ENCODE results near the gene MAGED1.

Gene MAGED1

DNA sequence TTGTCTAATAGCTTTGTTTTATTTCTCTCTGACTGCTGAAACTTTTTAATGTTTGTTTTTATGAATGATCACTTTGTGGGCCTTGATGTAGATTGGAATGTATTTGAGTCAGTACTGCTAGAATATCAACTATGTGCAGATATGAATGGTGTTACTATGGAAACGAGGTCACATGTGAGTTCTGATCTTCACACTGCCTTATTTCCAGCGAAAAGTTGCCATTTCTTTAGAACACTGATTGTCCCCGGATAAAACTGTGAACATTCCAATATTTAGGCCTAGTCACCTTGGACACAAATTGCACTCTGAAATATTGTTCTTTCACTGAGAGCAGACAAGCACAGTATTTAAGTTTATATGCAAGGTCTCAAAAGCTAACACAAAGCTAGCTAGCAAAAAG is 27.2 kb upstream of the MAGED1 start:
- no peaks in the 10 kb centered on the region for H3K4me1 ChIP-seq (ENCODE audit: control insufficient read depth in 2 of 2, insufficient read depth in 2 of 2, low read length in 2 of 2)
- no peak overlapping the region for H3K27ac ChIP-seq (ENCODE audit: low read depth in 2 of 2, low read length in 2 of 2)
- H3K4me3 ChIP-seq (ENCODE audit: low read length in 2 of 2): no peak overlapping the region

DNA sequence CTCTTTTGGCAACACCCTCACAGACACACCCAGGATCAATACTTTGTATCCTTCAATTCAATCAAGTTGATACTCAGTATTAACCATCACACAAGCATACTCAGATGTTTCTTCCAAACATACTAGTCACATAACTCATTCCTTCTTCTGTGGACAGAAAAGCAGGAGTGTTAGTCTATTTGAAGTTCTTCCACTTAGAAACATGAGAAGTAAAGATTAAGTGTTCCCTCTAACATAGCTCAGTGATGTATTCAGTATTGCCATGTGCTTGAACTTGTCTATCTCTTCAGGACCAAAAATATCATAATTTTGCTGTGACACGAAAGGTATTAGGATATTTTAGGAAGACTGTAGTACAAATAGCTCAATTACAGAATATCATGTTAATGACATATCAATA is 25.8 kb upstream of the MAGED1 start:
- H3K4me3 ChIP-seq (ENCODE audit: low read length in 2 of 2): no peak overlapping the region
- H3K4me1 ChIP-seq (ENCODE audit: control insufficient read depth in 2 of 2, insufficient read depth in 2 of 2, low read length in 2 of 2): no peaks in the 10 kb centered on the region
- H3K36me3 ChIP-seq (ENCODE audit: control insufficient read depth in 2 of 2, insufficient read depth in 2 of 2, low read length in 2 of 2): no peaks in the 10 kb centered on the region
- no peaks in the 10 kb centered on the region for H3K9me3 ChIP-seq (ENCODE audit: control insufficient read depth in 2 of 2, low read length in 2 of 2)
- no peak overlapping the region for H3K27ac ChIP-seq (ENCODE audit: low read depth in 2 of 2, low read length in 2 of 2)
- no peak overlapping the region for H3K9ac ChIP-seq (ENCODE audit: low read depth in 1 of 2, low read length in 2 of 2)
- H3K27me3 ChIP-seq (ENCODE audit: control insufficient read depth in 2 of 2, insufficient read depth in 2 of 2, low read length in 2 of 2): peaks cover 0 to 3% of the 10 kb centered on the region in 2 donors

More for the DNA sequence above, 27.2 kb upstream of the MAGED1 start:
- Histone ChIP-seq H3K36me3 (ENCODE audit: control insufficient read depth in 2 of 2, insufficient read depth in 2 of 2, low read length in 2 of 2) (no peaks in the 10 kb centered on the region), H3K9ac (ENCODE audit: low read depth in 1 of 2, low read length in 2 of 2) (no peak overlapping the region), H3K9me3 (ENCODE audit: control insufficient read depth in 2 of 2, low read length in 2 of 2) (no peaks in the 10 kb centered on the region), H3K27me3 (ENCODE audit: control insufficient read depth in 2 of 2, insufficient read depth in 2 of 2, low read length in 2 of 2) (peaks cover 0 to 3% of the 10 kb centered on the region in 2 donors)

DNA sequence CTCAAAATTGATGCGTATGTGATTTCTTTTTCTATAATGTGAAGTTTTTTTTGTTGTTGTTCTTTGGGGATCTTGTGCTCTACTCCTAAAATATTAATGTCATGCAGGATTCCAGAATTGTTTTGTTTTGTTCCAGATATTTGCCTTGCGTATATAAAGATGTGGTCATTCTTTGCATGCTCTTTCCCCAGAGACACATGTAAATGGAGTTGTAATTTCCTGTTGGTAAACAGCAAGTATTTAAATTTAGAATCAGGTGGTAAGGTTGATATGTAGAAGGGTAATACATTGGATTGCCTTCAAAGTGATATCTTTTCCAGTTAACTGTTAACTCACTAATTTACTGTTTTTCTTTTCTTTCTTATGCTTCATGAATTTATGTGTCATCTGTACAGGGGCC is 23.1 kb upstream of the MAGED1 start:
- peaks cover 0 to 3% of the 10 kb centered on the region in 2 donors for H3K27me3 ChIP-seq (ENCODE audit: control insufficient read depth in 2 of 2, insufficient read depth in 2 of 2, low read length in 2 of 2)
- no peaks in the 10 kb centered on the region for H3K36me3 ChIP-seq (ENCODE audit: control insufficient read depth in 2 of 2, insufficient read depth in 2 of 2, low read length in 2 of 2)
- H3K9ac ChIP-seq (ENCODE audit: low read depth in 1 of 2, low read length in 2 of 2): no peak overlapping the region
- no peak overlapping the region for H3K4me3 ChIP-seq (ENCODE audit: low read length in 2 of 2)
- H3K4me1 ChIP-seq (ENCODE audit: control insufficient read depth in 2 of 2, insufficient read depth in 2 of 2, low read length in 2 of 2): no peaks in the 10 kb centered on the region
- H3K27ac ChIP-seq (ENCODE audit: low read depth in 2 of 2, low read length in 2 of 2): no peak overlapping the region
- H3K9me3 ChIP-seq (ENCODE audit: control insufficient read depth in 2 of 2, low read length in 2 of 2): no peaks in the 10 kb centered on the region

DNA sequence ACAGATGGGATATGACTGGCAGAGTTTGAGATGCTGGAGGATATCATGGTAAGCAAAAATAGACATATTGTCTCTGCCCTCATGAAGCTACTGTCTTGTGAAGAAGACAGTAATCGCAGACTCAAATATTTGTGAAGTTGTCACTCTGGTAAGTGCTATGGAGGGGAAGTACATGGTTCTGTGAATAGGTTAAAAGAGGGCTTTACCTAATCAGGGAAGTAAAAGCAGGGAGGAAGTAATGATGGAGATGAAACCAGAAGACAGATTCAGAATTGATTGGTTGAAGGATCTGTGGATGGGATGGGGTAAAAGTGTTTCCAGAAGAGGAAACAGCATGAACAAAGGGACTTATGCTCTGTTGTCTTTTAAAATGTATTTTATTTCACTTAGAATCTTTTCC is 19.3 kb upstream of the MAGED1 start:
- Histone ChIP-seq H3K4me1 (ENCODE audit: control insufficient read depth in 2 of 2, insufficient read depth in 2 of 2, low read length in 2 of 2) (no peaks in the 10 kb centered on the region), H3K9ac (ENCODE audit: low read depth in 1 of 2, low read length in 2 of 2) (no peak overlapping the region)

DNA sequence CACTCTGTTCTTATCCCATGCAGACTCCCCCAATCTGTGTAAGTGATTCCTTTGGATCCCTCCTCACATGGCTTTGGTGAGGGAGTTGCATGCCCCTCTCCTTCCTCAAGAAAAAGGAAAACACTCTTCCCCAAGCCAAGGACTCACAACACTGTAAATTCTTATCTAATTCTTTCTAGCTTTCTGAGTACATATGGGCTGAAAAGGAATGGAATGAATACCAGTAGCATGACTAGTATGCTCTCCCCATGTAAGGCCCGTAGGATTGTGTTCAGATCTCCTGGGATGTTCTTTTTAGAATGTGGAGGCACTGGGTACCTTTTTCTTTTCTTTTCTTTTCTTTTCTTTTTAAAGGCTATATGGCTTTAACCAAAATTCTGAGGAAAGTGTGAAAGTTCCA is 17.0 kb upstream of the MAGED1 start:
- no peaks in the 10 kb centered on the region for H3K36me3 ChIP-seq (ENCODE audit: control insufficient read depth in 2 of 2, insufficient read depth in 2 of 2, low read length in 2 of 2)
- no peak overlapping the region for H3K9ac ChIP-seq (ENCODE audit: low read depth in 1 of 2, low read length in 2 of 2)
- no peak overlapping the region for H3K4me3 ChIP-seq (ENCODE audit: low read length in 2 of 2)
- no peaks in the 10 kb centered on the region for H3K9me3 ChIP-seq (ENCODE audit: control insufficient read depth in 2 of 2, low read length in 2 of 2)
- no peak overlapping the region for H3K27ac ChIP-seq (ENCODE audit: low read depth in 2 of 2, low read length in 2 of 2)
- no peaks in the 10 kb centered on the region for H3K27me3 ChIP-seq (ENCODE audit: control insufficient read depth in 2 of 2, insufficient read depth in 2 of 2, low read length in 2 of 2)
- no peaks in the 10 kb centered on the region for H3K4me1 ChIP-seq (ENCODE audit: control insufficient read depth in 2 of 2, insufficient read depth in 2 of 2, low read length in 2 of 2)

More for the DNA sequence above, 19.3 kb upstream of the MAGED1 start:
- Histone ChIP-seq H3K36me3 (ENCODE audit: control insufficient read depth in 2 of 2, insufficient read depth in 2 of 2, low read length in 2 of 2) (no peaks in the 10 kb centered on the region), H3K9me3 (ENCODE audit: control insufficient read depth in 2 of 2, low read length in 2 of 2) (no peaks in the 10 kb centered on the region), H3K4me3 (ENCODE audit: low read length in 2 of 2) (no peak overlapping the region), H3K27me3 (ENCODE audit: control insufficient read depth in 2 of 2, insufficient read depth in 2 of 2, low read length in 2 of 2) (no peaks in the 10 kb centered on the region), H3K27ac (ENCODE audit: low read depth in 2 of 2, low read length in 2 of 2) (no peak overlapping the region)

DNA sequence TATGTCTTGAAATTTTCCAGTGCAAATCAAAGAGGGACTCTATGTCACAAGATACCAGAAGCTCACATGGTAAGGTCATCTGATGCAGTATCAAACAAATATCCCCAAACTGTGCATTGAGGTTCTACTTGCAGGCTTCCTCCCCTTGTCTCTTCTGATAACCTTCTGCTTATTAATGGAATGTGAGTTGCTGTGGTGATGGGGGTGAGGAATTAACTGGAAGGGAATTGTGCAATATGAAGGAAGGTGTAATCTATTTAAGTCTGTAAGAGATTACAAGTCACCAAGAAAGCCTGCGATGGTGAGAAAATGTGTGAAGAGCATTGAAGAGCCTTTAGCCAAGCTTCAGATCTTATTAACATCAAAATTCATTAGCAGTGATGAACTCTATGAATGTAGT is 15.4 kb upstream of the MAGED1 start:
- Histone ChIP-seq H3K4me1 (ENCODE audit: control insufficient read depth in 2 of 2, insufficient read depth in 2 of 2, low read length in 2 of 2) (no peaks in the 10 kb centered on the region), H3K4me3 (ENCODE audit: low read length in 2 of 2) (no peak overlapping the region), H3K36me3 (ENCODE audit: control insufficient read depth in 2 of 2, insufficient read depth in 2 of 2, low read length in 2 of 2) (no peaks in the 10 kb centered on the region), H3K9me3 (ENCODE audit: control insufficient read depth in 2 of 2, low read length in 2 of 2) (no peaks in the 10 kb centered on the region), H3K27me3 (ENCODE audit: control insufficient read depth in 2 of 2, insufficient read depth in 2 of 2, low read length in 2 of 2) (no peaks in the 10 kb centered on the region), H3K27ac (ENCODE audit: low read depth in 2 of 2, low read length in 2 of 2) (no peak overlapping the region), H3K9ac (ENCODE audit: low read depth in 1 of 2, low read length in 2 of 2) (no peak overlapping the region)

DNA sequence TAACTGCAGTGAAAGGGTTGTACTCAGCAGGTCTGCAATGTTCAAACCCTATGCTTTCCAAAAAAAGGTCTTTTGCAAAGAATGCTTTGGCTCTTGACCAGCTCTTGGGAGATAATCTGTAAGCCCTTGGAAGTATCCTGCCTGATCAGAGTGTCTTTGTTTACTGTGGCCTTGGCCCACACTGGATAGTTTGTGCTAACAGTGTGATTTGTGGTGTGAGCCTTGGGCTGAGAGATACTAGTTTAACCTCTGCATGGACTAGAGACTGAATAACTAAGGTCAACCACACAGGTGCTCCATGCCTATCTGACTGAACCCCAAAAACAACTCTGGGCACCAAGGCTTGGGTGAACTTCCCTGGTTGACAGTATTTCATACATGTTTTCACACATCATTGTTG is 3.6 kb upstream of the MAGED1 start:
- no peaks in the 10 kb centered on the region for H3K27me3 ChIP-seq (ENCODE audit: control insufficient read depth in 2 of 2, insufficient read depth in 2 of 2, low read length in 2 of 2)
- no peak overlapping the region for H3K9ac ChIP-seq (ENCODE audit: low read depth in 1 of 2, low read length in 2 of 2)
- H3K36me3 ChIP-seq (ENCODE audit: control insufficient read depth in 2 of 2, insufficient read depth in 2 of 2, low read length in 2 of 2): no peaks in the 10 kb centered on the region
- H3K4me3 ChIP-seq (ENCODE audit: low read length in 2 of 2): no peak overlapping the region
- H3K4me1 ChIP-seq (ENCODE audit: control insufficient read depth in 2 of 2, insufficient read depth in 2 of 2, low read length in 2 of 2): peaks cover 0 to 5% of the 10 kb centered on the region in 2 donors
- H3K27ac ChIP-seq (ENCODE audit: low read depth in 2 of 2, low read length in 2 of 2): no peak overlapping the region
- H3K9me3 ChIP-seq (ENCODE audit: control insufficient read depth in 2 of 2, low read length in 2 of 2): no peaks in the 10 kb centered on the region

DNA sequence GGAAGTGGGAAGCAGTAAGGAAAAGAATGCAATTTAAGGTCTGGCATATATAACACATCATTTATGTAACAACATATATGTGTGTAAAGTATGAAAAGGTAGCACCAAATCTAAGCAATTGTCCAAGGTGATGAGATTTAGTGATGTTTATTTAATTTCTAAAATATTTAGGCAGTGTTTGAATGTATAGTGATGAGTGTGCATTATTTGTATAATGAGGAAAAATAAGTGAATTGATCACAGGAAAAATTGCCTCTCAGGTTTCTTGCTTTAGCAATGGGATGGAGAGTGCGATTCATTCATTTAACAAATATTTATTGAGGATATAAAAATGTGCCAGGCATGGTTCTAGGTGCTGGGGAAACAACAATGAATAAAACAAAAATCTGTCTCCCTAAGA is 2.2 kb upstream of the MAGED1 start:
- no peaks in the 10 kb centered on the region for H3K36me3 ChIP-seq (ENCODE audit: control insufficient read depth in 2 of 2, insufficient read depth in 2 of 2, low read length in 2 of 2)
- no peaks in the 10 kb centered on the region for H3K27me3 ChIP-seq (ENCODE audit: control insufficient read depth in 2 of 2, insufficient read depth in 2 of 2, low read length in 2 of 2)
- H3K27ac ChIP-seq (ENCODE audit: low read depth in 2 of 2, low read length in 2 of 2): no peak overlapping the region
- H3K4me1 ChIP-seq (ENCODE audit: control insufficient read depth in 2 of 2, insufficient read depth in 2 of 2, low read length in 2 of 2): peaks cover 4 to 5% of the 10 kb centered on the region in 2 donors
- H3K9me3 ChIP-seq (ENCODE audit: control insufficient read depth in 2 of 2, low read length in 2 of 2): no peaks in the 10 kb centered on the region
- no peak overlapping the region for H3K4me3 ChIP-seq (ENCODE audit: low read length in 2 of 2)
- no peak overlapping the region for H3K9ac ChIP-seq (ENCODE audit: low read depth in 1 of 2, low read length in 2 of 2)

DNA sequence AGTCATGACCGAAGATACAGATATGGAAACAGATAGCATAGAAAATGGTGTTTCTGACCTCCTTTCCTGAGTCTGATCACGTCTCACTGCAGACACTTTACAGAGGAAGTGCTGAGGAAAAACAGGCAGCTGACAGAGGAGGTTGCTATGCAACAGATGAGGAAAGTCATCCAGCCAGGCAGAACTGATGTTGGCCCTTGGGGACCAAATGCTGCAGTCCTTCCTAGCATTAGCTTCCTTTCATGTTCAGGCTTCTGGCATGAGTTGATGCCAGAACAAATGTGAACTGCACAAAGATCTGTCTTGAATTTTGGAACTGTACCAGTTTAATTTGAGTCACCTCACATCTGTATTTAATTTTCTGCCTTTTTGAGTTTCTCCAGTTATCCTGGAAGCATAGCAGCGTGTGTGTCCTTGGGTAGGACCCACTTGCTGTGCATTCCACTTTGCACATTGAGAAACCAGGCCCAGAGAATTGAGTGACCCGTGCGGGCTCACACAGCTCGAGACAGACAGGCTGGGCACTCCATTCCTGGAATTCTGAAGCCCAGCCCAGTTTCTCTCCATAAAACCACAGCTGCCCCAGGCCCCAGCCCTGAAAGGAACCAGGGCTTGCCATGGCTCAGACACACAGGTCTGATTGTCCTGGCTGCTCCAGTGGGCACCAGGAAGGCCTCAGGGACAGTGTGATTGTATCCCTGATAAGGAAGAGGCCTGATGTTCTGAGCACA is 1.4 kb upstream of the MAGED1 start:
- H3K4me3 ChIP-seq (ENCODE audit: low read length in 2 of 2): no peak overlapping the region
- H3K9me3 ChIP-seq (ENCODE audit: control insufficient read depth in 2 of 2, low read length in 2 of 2): no peaks in the 10 kb centered on the region
- H3K4me1 ChIP-seq (ENCODE audit: control insufficient read depth in 2 of 2, insufficient read depth in 2 of 2, low read length in 2 of 2): peaks cover 4 to 5% of the 10 kb centered on the region in 2 donors
- no peak overlapping the region for H3K9ac ChIP-seq (ENCODE audit: low read depth in 1 of 2, low read length in 2 of 2)
- no peaks in the 10 kb centered on the region for H3K27me3 ChIP-seq (ENCODE audit: control insufficient read depth in 2 of 2, insufficient read depth in 2 of 2, low read length in 2 of 2)
- H3K27ac ChIP-seq (ENCODE audit: low read depth in 2 of 2, low read length in 2 of 2): no peak overlapping the region
- H3K36me3 ChIP-seq (ENCODE audit: control insufficient read depth in 2 of 2, insufficient read depth in 2 of 2, low read length in 2 of 2): peaks cover 0 to 2% of the 10 kb centered on the region in 2 donors

DNA sequence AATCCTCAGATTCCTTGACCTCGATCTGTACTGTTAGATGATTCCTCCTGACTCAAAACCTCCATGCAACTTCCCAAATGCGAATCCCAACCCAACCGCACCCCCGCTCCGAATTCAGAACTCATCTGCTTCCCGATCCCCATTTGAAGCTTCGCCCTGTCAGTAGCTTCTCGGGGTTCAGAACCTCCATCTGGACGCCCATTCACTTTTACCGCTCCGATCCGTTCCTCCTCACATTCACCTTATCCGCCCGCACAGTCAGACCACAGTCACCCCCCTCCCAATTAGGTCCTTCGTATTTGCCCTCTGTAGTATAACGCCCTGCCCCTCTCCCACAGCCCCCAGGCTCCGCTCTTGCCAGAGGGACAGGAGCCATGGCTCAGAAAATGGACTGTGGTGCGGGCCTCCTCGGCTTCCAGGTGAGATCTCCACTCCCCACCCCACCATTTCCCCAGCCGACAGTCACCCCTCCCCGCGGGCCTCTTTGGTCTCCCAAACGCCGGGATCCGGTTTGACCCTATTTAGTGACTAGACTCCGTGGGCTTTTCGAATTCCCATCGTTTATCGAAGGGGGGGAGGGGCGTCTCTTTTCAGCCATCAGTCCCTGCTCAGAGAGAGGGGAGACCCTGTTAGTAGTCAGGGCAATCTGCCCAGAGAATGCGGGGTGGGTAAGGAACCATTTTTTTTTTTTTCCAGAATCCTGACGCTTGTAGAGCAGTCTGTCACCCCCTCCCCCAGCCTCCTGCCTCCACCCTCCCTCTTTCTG is 691 bp downstream of the MAGED1 start:
- Histone ChIP-seq H3K4me3 (ENCODE audit: low read length in 2 of 2) (peak overlapping the region; percentile 74 to 78), H3K9me3 (ENCODE audit: control insufficient read depth in 2 of 2, low read length in 2 of 2) (no peaks in the 10 kb centered on the region), H3K36me3 (ENCODE audit: control insufficient read depth in 2 of 2, insufficient read depth in 2 of 2, low read length in 2 of 2) (peaks cover 0 to 10% of the 10 kb centered on the region in 2 donors), H3K27me3 (ENCODE audit: control insufficient read depth in 2 of 2, insufficient read depth in 2 of 2, low read length in 2 of 2) (no peaks in the 10 kb centered on the region), H3K9ac (ENCODE audit: low read depth in 1 of 2, low read length in 2 of 2) (peak overlapping the region; percentile 35 to 70), H3K4me1 (ENCODE audit: control insufficient read depth in 2 of 2, insufficient read depth in 2 of 2, low read length in 2 of 2) (peaks cover 4 to 5% of the 10 kb centered on the region in 2 donors), H3K27ac (ENCODE audit: low read depth in 2 of 2, low read length in 2 of 2) (peak overlapping the region; percentile 44 to 49)
